PC-3 (cell line): ENCODE results near the gene DRG2.

ENCODE experiments used
- CTCF ChIP-seq: fragments of 300-600 bp; sonication (generic); conservative IDR thresholded peaks from 2 replicates; pipeline ENCODE4 v1.5.1; 2017; ENCODE audit warnings: antibody characterized with exemption, low read depth, mild to moderate bottlenecking, low read length
- EZH2 ChIP-seq: fragments of 300-600 bp; sonication (generic); IDR thresholded peaks from one replicate; pipeline ENCODE4 v1.6.1; 2017; ENCODE audit warnings: antibody characterized with exemption, mild to moderate bottlenecking, low read length; ENCODE audit not compliant: unreplicated experiment
- EZH2phosphoT487 ChIP-seq: fragments of 300-600 bp; sonication (generic); IDR thresholded peaks from 2 replicates; pipeline ENCODE4 v1.6.1; 2018; ENCODE audit warnings: mild to moderate bottlenecking, antibody characterized with exemption, low read length, borderline replicate concordance

- TF ChIP-seq CTCF (no peak), EZH2 (no peak), EZH2phosphoT487 (no peak)
Observed at GRCh38 chr17:18076936-18077335, 10.8 kb upstream of the DRG2 start.
